DOHH2 (cell line): Measurements from ENCODE around the gene ENSA.

Experiments used
- EZH2phosphoT487 ChIP-seq: fragments of 200-600 bp; sonication (generic); IDR thresholded peaks from 2 replicates; pipeline ENCODE4 v1.6.1; 2017; ENCODE audit warnings: borderline replicate concordance, mild to moderate bottlenecking, antibody characterized with exemption, low read length, moderate library complexity, mixed read lengths
- TF ChIP-seq, protein P1 (sequence below): fragments of 200-600 bp; sonication (generic); IDR thresholded peaks from one replicate; pipeline ENCODE4 v1.5.1; 2014; ENCODE audit warnings: antibody characterized with exemption, mild to moderate bottlenecking, low read depth, low read length; ENCODE audit not compliant: poor library complexity, severe bottlenecking

GRCh38 chr1:150576794-150577556 lies 52.4 kb downstream of the ENSA start:
- TF ChIP-seq, protein P1, sequence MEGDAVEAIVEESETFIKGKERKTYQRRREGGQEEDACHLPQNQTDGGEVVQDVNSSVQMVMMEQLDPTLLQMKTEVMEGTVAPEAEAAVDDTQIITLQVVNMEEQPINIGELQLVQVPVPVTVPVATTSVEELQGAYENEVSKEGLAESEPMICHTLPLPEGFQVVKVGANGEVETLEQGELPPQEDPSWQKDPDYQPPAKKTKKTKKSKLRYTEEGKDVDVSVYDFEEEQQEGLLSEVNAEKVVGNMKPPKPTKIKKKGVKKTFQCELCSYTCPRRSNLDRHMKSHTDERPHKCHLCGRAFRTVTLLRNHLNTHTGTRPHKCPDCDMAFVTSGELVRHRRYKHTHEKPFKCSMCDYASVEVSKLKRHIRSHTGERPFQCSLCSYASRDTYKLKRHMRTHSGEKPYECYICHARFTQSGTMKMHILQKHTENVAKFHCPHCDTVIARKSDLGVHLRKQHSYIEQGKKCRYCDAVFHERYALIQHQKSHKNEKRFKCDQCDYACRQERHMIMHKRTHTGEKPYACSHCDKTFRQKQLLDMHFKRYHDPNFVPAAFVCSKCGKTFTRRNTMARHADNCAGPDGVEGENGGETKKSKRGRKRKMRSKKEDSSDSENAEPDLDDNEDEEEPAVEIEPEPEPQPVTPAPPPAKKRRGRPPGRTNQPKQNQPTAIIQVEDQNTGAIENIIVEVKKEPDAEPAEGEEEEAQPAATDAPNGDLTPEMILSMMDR: no peak
- no peak for TF ChIP-seq EZH2phosphoT487
